ENCODE results near the gene TAAR9.

The TAAR9 gene

DNA sequence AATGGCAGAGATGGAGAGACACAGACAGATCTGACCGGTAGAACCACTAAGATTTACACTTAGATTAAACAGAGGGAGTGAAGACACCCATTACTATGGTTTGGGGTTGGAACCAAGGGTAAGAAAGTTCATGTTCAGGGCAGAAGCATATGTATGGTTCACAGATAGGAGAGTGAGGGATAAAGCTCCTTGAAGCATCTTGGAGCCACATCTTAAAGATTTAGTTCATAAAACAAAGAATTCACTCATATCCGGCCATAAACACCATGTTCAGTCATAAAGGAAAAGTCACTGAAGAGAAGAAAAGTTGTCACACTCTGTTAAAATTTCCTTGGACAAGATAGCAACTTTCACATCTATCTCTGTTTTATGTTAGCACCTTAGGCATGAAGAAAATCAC is 43.1 kb upstream of the TAAR9 start:
- DNase-seq (ENCODE audit: low read depth), result peak; percentile 55
- peak overlapping the region; percentile 37; the same call in 1 of the 2 replicates for H3K4me3 ChIP-seq (ENCODE audit: low read depth, low read length)
- TF ChIP-seq, protein P1, sequence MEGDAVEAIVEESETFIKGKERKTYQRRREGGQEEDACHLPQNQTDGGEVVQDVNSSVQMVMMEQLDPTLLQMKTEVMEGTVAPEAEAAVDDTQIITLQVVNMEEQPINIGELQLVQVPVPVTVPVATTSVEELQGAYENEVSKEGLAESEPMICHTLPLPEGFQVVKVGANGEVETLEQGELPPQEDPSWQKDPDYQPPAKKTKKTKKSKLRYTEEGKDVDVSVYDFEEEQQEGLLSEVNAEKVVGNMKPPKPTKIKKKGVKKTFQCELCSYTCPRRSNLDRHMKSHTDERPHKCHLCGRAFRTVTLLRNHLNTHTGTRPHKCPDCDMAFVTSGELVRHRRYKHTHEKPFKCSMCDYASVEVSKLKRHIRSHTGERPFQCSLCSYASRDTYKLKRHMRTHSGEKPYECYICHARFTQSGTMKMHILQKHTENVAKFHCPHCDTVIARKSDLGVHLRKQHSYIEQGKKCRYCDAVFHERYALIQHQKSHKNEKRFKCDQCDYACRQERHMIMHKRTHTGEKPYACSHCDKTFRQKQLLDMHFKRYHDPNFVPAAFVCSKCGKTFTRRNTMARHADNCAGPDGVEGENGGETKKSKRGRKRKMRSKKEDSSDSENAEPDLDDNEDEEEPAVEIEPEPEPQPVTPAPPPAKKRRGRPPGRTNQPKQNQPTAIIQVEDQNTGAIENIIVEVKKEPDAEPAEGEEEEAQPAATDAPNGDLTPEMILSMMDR (IDR thresholded peaks at IDR 0.05; ENCODE audit: insufficient read depth, low read depth, low read length, missing control alignments), result no peak

DNA sequence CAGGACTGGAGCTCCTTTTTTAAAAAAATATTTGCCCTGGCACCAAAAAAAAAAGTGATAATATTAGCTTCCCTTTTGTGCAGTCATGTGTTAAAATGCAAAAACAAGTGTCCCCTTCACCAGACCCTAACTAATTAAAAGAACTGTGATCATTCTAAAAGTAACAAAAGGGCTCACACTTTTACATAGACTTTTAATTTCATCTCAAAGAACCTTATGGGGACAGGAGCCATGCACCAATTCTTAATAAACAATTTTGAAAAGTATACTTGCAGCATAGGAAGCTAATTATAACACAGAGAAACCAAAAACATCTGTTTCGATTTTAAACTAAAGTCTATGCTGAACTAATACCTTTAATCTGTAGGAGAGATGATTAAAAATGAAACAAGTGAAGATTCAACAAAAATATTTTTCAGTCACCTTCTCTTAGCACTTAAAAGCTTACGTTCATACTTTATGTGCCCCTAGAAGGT is 42.4 kb upstream of the TAAR9 start:
- peak; percentile 59 for DNase-seq (ENCODE audit: low read depth)
- peak overlapping the region; percentile 37 for H3K4me3 ChIP-seq (ENCODE audit: low read depth, low read length)
- TF ChIP-seq, protein P1 (IDR thresholded peaks at IDR 0.05; ENCODE audit: insufficient read depth, low read depth, low read length, missing control alignments), result no peak

GRCh38 chr6:132496519-132497180 is 41.4 kb upstream of the TAAR9 start:
- H3K4me3 ChIP-seq (ENCODE audit: low read depth, low read length), result peak overlapping the region; percentile 6
- DNase-seq (ENCODE audit: low read depth), result no peak
- TF ChIP-seq, protein P1 (IDR thresholded peaks at IDR 0.05; ENCODE audit: insufficient read depth, low read depth, low read length, missing control alignments), result no peak

- H3K4me3 ChIP-seq (ENCODE audit: low read depth, low read length), result peak overlapping the region; percentile 30
- peak; percentile 54 for DNase-seq (ENCODE audit: low read depth)
- TF ChIP-seq, protein P1 (IDR thresholded peaks at IDR 0.05; ENCODE audit: insufficient read depth, low read depth, low read length, missing control alignments), result no peak
These were observed 39.4 kb upstream of the TAAR9 start for GRCh38 chr6:132498638-132499037.

DNA sequence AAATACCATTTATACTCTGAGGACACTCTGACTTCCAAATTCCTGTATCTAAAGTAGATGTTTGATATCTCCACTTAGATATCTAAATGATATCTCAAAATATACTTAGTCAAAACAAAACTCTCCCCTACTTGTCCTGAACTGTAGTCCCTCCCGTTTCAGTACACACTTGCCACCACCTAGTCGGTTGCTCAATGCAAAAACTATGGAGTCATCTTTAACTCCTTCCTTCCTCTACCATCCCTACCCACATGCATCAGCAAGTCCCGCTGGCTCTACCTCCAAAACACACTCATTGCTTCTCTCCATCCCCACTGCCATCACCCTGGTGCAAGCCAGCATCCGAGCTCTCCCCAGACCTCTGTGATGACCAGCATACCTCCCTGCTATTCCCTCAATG is 38.3 kb upstream of the TAAR9 start:
- TF ChIP-seq, protein P1 (IDR thresholded peaks at IDR 0.05; ENCODE audit: insufficient read depth, low read depth, low read length, missing control alignments), result no peak
- no peak for DNase-seq (ENCODE audit: low read depth)
- H3K4me3 ChIP-seq (ENCODE audit: low read depth, low read length), result no peak overlapping the region

- no peak for DNase-seq (ENCODE audit: low read depth)
- H3K4me3 ChIP-seq (ENCODE audit: low read depth, low read length), result no peak overlapping the region
- TF ChIP-seq, protein P1 (IDR thresholded peaks at IDR 0.05; ENCODE audit: insufficient read depth, low read depth, low read length, missing control alignments), result no peak
These were observed 33.3 kb upstream of the TAAR9 start for GRCh38 chr6:132504757-132505156.

DNA sequence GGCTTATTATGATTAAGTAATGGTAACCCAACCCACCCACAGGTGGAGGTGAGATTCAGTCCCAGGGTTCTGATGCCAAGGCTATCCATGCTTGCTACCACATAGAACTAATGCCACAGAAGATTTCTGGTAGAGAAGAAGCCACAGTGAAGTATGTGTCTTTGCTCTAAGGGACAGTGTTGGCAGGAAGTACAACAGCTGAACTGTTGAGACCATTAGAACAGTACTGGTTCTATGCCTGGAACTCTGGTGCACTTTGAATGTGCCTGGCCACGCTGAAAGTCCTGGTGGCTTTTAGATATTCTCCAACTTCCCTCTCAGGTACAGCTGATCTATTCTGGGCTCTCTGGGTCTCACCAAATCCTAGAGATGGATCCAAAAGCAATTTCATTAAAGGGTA is 32.9 kb upstream of the TAAR9 start:
- no peak overlapping the region for H3K4me3 ChIP-seq (ENCODE audit: low read depth, low read length)
- TF ChIP-seq, protein P1 (IDR thresholded peaks at IDR 0.05; ENCODE audit: insufficient read depth, low read depth, low read length, missing control alignments), result no peak
- DNase-seq (ENCODE audit: low read depth), result no peak

Data from GM12865 (cell line).